KOPT-K1 (cell line): ENCODE results near the gene ABCF2.

Experiments
- H3K27ac ChIP-seq: fragments of 200-600 bp; sonication (generic); 2 replicates; pipeline ENCODE4 v1.5.1; 2016; ENCODE audit warnings: antibody characterized with exemption, mild to moderate bottlenecking, low read depth, low read length; ENCODE audit not compliant: poor library complexity, severe bottlenecking
- H3K36me3 ChIP-seq: fragments of 200-600 bp; sonication (generic); 2 replicates; pipeline ENCODE4 v1.5.1; 2017; ENCODE audit warnings: antibody characterized with exemption, mild to moderate bottlenecking, low read length, moderate library complexity; ENCODE audit not compliant: insufficient read depth
- H3K9me3 ChIP-seq: fragments of 200-600 bp; sonication (generic); 2 replicates; pipeline ENCODE4 v1.5.1; 2017; ENCODE audit warnings: antibody characterized with exemption, low read length, mild to moderate bottlenecking; ENCODE audit not compliant: insufficient read depth, poor library complexity, severe bottlenecking

Gene ABCF2

DNA sequence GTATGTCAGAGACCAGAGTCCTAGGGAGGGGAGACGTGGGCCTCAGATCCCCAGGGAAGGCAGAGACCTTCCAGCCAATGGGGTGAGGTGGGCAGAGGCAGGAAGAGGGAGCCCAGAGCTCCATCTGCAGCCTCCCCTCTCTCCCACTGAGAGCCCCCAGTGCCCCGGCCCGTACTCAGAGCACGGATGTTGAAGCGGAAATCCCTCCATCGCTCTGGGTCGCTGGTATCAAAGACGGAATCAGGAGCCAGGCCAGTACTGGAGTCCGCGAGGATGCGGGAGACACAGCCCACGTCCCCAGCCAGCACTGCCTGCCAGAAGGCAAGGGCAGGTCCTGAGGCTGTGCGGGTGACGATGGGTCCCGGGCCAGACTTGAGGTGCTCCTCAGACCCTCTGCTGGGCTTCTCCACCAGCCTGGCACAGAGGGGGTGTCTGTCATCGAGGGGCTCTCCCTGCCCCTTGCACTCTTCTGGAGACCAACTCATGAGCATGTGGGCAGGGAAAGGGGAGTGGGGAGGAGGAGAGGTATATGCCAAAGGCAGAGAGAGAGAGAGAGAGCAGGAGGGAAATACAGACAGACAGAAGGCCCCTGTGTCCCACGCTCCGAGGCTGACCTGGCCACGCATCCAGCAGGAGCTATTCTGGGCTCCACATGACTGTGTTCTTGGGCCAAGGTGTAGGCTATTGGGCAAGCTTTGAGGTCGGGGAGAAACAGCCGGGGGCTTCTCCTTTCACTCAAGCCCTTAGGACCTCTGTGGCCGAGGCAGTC lies 40.2 kb downstream of the ABCF2 start, which contains the start of gene ASB10:
ASB10 (minus strand) TSS at position 611 of the 769 bp plus-strand sequence; CDS start at position 491, 120 bp downstream.
- H3K9me3 ChIP-seq, result no peaks in the 10 kb centered on the region
- no peak within 1 kb of the TSS for H3K27ac ChIP-seq
- H3K36me3 ChIP-seq, result no peaks in the 10 kb centered on the region

DNA sequence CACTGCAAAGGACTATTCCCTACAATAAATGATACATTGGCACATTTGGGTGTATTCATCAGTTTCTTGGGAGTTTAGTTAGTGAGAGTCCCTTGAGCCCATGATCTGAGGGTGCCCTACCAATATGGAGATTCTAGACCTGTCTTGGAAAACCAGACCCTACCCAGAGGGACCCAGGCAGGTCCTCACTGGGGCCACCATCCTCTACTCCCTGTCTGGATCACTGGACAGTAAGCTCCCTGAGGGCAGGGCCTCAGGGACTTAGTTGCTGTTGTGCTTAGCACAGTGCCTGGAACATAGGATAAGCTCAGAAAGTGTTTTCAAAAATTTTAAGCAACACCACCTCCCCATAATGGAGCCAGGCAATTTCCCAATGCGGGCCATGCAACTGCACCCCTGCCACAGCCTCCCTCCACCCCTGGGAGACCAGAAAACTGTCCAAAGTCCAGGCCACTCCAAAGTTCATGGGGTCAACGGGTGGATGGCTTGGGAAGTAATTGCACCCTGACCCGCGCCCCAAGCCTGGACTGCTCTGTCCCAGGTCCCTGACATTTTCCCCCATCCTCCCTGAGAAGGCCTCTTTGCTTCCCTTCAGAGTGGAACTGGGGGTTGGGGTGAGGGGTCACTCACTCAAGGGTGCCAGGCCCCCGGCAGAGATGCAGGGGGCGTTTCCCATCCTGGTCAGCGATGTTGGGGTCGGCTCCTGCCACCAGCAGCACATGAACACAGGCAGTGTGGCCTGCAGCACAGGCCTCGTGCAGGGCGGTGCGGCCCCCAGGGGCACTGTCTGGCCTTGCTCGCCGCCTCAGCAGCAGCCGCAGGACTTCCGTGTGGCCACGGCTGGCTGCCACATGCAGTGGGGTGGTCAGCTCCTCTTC lies 41.0 kb downstream of the ABCF2 start:
- no peak overlapping the region for H3K27ac ChIP-seq
- no peaks in the 10 kb centered on the region for H3K36me3 ChIP-seq
- no peaks in the 10 kb centered on the region for H3K9me3 ChIP-seq

- no peak overlapping the region for H3K27ac ChIP-seq
- no peaks in the 10 kb centered on the region for H3K9me3 ChIP-seq
- no peaks in the 10 kb centered on the region for H3K36me3 ChIP-seq
Measured at GRCh38 chr7:151181011-151181431, 46.0 kb downstream of the ABCF2 start.

DNA sequence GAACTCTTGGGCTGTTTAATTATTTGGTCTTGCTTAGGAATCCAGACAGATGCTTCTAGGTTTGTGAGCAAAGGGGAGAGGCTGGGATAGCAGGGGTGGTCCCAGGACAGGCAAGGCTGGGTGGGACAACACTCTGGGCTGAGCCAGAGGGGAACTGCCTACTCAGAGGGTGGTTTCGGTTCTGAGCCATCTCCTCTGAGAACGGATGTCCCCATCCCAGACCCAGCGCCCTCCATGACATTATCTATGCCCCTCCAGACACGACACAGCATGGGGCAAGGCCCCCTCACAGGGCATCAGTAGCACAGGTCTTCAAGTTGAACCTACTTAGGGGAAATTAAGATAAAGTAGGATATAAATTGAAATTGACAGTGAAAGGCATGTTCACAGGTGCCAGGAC lies 47.1 kb downstream of the ABCF2 start:
- H3K9me3 ChIP-seq, result no peaks in the 10 kb centered on the region
- H3K36me3 ChIP-seq, result no peaks in the 10 kb centered on the region
- H3K27ac ChIP-seq, result no peak overlapping the region

GRCh38 chr7:151179287-151179860 lies 47.6 kb downstream of the ABCF2 start:
- no peak overlapping the region for H3K27ac ChIP-seq
- H3K36me3 ChIP-seq, result no peaks in the 10 kb centered on the region
- H3K9me3 ChIP-seq, result no peaks in the 10 kb centered on the region

- Histone ChIP-seq H3K9me3 (no peaks in the 10 kb centered on the region), H3K36me3 (no peaks in the 10 kb centered on the region), H3K27ac (no peak overlapping the region)
Measured at GRCh38 chr7:151178831-151179230, 48.2 kb downstream of the ABCF2 start.

- H3K36me3 ChIP-seq, result no peaks in the 10 kb centered on the region
- H3K9me3 ChIP-seq, result no peaks in the 10 kb centered on the region
- no peak overlapping the region for H3K27ac ChIP-seq
Measured at GRCh38 chr7:151178236-151178635, 48.8 kb downstream of the ABCF2 start.

DNA sequence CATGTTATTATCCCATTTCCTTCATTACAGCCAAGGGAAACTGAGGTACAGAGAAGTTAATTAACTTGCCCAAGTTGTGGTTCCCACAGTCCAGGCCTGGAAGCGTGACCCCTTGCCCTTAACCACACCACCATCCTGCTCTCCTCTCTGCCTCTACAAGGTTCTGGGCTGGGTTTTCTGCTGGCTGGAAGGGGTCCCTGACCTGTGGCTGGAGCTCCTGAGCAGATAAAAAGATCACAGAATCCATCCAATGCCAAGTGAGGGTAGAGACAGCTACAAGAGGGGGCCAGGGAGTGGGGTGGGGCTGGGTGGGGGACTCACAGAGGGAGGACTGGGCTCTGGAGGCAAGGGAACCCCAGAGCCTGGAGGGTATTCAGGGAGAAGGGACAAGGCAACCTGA lies 49.7 kb downstream of the ABCF2 start:
- Histone ChIP-seq H3K36me3 (no peaks in the 10 kb centered on the region), H3K27ac (no peak overlapping the region), H3K9me3 (no peaks in the 10 kb centered on the region)

- H3K36me3 ChIP-seq, result no peaks in the 10 kb centered on the region
- no peaks in the 10 kb centered on the region for H3K9me3 ChIP-seq
Measured at GRCh38 chr7:151176401-151176800, 50.6 kb downstream of the ABCF2 start.

DNA sequence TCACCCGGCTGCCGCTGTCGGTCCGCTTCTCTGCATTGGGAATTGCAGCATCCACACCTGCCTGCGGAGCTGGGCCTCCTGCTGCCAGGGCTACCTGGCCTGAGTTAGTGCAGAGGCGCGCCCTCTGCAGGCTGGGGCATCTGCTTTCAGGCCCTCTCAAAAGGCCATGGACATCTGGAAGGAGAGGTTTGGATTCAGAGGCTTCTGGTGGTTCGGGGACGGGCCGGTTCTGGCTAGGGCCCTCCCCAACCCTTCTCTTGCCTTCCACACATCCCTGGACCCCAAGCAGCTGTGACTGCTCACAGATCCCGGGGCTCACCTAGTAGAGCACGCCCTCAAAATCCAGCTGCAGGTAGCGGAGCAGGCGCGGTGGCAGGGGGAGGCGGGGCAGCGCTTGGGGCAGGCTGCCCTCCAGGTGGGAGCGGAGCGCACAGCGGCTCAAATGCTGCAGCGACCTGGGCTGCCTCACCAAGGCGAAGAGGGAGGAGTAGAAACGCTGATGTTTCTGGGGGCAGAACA lies 51.2 kb downstream of the ABCF2 start:
- Histone ChIP-seq H3K27ac (no peak overlapping the region), H3K36me3 (no peaks in the 10 kb centered on the region), H3K9me3 (no peaks in the 10 kb centered on the region)

More at GRCh38 chr7:151176401-151176800, 50.6 kb downstream of the ABCF2 start:
- no peak overlapping the region for H3K27ac ChIP-seq

DNA sequence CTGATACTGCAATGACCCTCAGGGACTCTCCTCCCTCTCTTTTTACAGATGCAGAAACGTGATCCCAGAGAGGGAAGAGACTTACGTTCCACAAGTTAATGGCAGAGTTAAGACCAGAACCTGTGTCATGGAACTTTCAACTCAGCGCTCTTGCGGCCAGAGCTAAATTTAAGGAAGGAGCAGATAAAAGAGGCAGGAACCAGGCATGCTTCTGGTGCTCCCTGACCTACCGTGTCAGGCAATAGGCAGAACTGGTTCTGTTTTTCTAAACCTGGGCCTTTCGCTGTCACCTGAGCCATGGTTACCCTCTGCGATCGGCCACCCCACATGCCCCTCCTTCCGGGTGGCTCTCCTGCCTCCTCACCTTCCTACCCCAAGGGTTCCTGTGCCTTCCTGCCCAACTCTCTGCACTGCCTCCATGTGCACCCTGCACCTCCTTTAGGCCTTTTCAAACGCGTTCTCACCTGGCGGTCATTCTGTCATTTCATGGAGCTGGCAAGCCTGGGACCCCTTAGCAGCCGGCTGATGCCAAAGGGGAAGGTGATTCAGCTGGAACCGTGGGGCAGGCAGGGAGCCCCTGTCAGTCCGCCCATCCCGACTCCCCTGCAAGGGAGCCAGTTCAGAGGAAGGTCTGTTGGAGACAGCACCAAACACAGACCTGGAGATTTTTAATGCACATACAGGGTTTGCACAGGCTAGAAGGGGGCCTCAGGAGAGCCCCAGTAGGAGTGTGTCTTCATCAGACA lies 51.8 kb downstream of the ABCF2 start:
- Histone ChIP-seq H3K27ac (no peak overlapping the region), H3K9me3 (no peaks in the 10 kb centered on the region), H3K36me3 (no peaks in the 10 kb centered on the region)

GRCh38 chr7:151174246-151175046 lies 52.6 kb downstream of the ABCF2 start:
- H3K9me3 ChIP-seq, result no peaks in the 10 kb centered on the region
- no peaks in the 10 kb centered on the region for H3K36me3 ChIP-seq
- no peak overlapping the region for H3K27ac ChIP-seq

DNA sequence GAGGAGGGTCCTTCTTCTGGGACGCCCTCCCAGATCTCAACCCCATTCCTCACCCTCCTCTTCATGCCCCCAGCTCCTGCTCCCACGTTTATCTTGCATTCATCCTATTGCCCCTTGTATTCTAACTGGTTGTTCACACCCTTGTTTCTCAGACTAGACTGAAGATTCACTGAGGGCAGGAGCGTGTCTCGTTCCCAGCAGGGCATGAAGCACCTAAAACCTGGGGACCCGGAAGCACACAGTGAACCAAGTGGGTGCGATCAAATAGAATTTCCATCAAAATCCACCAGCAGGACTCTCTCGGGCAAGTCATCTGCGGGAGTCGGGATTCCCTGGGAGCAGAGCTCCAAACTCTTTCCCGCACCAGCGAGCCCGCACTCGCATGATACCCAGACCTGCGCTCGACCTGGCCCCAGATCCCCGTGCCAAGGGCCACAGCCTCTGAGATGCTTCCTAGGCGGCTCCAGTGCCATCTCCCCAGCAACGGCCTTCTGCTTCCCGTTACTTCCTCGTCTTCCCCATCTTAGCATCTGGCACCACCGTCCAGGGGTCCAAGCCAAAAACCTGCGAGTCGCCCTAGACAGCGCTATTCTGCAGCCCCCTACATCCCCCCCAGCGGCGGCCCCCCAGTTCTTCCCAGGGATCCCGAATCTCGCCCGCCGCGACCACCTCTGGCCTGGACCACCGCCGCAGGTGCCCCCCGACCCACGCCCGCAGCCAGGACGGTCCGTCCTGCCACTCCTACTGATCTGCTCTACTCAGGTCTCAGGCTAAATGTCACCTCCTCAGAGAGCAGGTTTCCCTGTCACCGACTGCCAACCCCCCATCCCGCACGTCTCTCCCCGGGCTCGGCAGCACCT lies 53.4 kb downstream of the ABCF2 start:
- Histone ChIP-seq H3K9me3 (no peaks in the 10 kb centered on the region), H3K27ac (no peak overlapping the region), H3K36me3 (no peaks in the 10 kb centered on the region)
